ENCODE data around the gene FNDC3B.

FNDC3B gene

DNA sequence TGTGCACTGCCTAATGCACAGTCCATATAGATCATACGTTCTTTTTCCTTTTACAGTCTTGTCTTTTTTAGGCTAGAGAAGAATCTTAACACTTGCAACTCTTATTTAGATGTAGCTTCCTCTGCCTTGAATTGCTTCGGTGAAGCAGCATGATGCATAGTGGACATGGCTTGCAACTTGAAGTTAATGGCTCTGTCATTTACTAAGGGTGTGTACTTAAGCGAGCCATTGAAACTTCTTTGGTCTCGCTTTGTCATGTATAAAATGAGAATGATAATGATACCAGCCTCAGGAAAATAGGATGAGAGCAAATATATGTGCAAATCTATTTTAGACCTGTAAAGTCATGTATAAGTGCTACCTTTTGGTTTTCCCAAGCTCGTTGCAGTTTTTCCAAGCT lies 261.5 kb downstream of the FNDC3B start:
- DNase-seq (ENCODE audit: low read depth, low spot score) = no peak
- H3K4me3 ChIP-seq (ENCODE audit: low read length) = no peak overlapping the region

DNA sequence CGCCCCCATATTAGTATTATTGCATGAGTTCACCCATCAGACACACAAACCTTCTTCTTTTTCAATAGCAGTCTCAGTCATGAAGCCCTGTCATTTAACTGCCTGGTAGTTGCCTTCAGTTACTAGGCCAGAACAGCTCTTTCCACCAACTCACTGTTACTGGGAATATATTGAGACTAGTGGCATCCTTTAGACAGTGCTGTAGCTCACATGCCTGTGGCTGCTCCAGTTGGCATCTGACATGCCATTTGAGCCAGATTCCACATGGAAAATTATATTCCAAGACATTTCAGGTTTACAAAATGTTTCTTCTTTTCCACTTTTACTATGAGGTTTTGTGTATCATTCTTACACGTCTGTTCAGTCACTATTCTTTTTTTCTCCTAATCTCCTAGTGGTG lies 262.8 kb downstream of the FNDC3B start:
- no peak for DNase-seq (ENCODE audit: low read depth, low spot score)
- H3K4me3 ChIP-seq (ENCODE audit: low read length) = no peak overlapping the region

GRCh38 chr3:172303181-172303580 lies 263.8 kb downstream of the FNDC3B start:
- DNase-seq (ENCODE audit: low read depth, low spot score) = no peak
- H3K4me3 ChIP-seq (ENCODE audit: low read length) = no peak overlapping the region

DNA sequence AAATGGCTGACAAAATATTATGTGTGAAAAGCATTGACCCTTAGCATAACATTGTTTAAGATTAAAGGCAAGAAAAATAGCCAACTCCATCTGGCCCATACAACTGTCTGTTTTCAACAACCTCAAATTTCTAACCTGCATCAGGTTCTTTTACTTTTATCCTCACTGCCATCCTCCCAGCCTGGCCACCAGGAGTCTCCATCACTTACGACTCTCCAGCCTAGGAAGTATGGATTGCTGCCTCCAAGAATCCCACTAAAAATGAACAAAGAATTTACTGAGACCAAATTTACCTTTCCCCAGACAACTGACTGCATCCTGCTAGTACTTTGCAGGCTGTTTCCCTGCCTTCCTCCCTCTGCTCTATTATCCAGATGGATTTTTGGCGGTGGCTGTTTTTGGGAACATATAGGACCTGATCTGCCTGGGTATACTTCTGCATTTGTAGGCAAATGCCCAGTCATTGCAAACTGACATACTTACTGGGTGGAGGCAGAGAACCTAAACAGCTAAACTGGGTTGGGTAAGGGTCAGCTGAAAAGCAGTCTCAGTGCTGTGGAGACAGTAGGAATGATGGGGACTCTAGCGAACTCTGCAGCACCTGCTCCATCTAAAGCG lies 264.7 kb downstream of the FNDC3B start:
- no peak for DNase-seq (ENCODE audit: low read depth, low spot score)
- H3K4me3 ChIP-seq (ENCODE audit: low read length) = no peak overlapping the region

- no peak overlapping the region for H3K4me3 ChIP-seq (ENCODE audit: low read length)
- DNase-seq (ENCODE audit: low read depth, low spot score) = no peak
Observed at GRCh38 chr3:172305552-172305951, 266.2 kb downstream of the FNDC3B start.

DNA sequence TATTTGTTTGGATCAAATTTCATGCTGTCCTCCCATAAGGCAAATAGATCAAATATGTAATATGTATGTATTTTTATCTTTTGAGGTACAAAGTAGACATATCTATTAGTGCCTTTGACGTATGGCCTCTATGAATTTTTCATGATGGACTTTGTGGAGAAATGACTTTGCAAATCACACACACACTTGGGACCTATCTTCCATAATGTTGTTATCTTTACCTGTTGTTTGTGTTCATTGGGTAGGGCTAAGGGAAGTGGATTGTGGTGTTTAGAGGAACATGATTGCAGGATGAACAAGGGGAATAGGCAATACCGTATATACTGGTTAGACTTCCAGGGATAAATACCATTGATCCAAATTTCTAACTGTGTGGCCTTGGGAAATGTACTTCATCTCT lies 266.6 kb downstream of the FNDC3B start:
- DNase-seq (ENCODE audit: low read depth, low spot score) = no peak
- no peak overlapping the region for H3K4me3 ChIP-seq (ENCODE audit: low read length)

- H3K4me3 ChIP-seq (ENCODE audit: low read length) = no peak overlapping the region
- no peak for DNase-seq (ENCODE audit: low read depth, low spot score)
Observed at GRCh38 chr3:172307141-172307560, 267.8 kb downstream of the FNDC3B start.

DNA sequence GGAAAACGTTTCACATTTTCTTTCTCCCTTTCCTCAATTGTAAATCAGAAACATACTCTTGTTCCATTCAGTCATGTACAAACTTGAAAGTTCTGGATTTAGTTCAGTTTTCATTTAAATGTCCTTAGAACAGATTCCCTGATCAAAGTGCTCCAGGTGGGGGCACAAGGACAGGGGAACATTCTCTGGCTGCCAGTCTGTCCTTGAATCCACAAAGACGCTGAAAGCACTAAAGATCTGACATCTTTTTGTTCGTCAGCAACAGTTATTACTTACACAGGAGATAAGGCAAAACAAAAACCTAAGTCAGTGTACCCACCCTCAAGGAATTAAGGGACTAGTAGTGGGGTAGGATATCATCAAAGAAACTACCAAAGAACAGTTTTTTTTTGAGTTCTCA lies 269.7 kb downstream of the FNDC3B start:
- H3K4me3 ChIP-seq (ENCODE audit: low read length) = no peak overlapping the region
- no peak for DNase-seq (ENCODE audit: low read depth, low spot score)

DNA sequence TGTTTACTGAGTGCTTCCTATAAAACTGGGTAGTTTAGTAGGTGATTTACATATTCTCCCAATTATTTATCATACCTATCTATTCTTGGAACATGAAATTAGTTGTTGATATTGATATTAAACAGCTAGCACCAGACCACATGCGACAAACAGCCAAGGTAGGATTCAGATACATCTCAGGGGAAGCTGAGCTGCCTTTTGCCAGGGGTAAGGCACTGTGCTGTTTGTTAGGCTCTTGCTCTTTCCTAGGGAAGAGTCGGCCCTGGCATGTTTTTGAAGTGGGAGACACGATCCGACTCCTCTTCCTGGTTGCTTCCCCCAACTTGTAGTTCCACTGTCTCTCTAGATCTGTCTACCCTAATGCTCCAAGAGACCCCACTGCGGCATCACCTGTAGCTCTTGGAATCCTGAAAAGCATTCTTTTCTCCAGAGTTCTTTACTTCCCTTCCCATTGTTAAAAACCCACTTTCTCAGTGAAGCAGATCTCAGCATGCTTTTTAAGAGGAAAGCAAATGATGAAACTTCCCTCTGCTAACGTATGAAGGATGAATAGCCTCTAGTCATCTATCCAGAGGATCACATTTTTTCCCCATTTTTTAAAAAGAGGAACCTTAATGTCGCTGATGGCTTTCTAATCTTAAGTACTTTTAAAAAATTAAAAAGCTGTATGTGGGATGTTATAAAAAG lies 270.5 kb downstream of the FNDC3B start:
- DNase-seq (ENCODE audit: low read depth, low spot score) = no peak
- H3K4me3 ChIP-seq (ENCODE audit: low read length) = no peak overlapping the region

GRCh38 chr3:172310428-172310760 lies 271.0 kb downstream of the FNDC3B start:
- DNase-seq (ENCODE audit: low read depth, low spot score) = no peak
- no peak overlapping the region for H3K4me3 ChIP-seq (ENCODE audit: low read length)

GRCh38 chr3:172311217-172311616 lies 271.8 kb downstream of the FNDC3B start:
- no peak for DNase-seq (ENCODE audit: low read depth, low spot score)
- no peak overlapping the region for H3K4me3 ChIP-seq (ENCODE audit: low read length)

DNA sequence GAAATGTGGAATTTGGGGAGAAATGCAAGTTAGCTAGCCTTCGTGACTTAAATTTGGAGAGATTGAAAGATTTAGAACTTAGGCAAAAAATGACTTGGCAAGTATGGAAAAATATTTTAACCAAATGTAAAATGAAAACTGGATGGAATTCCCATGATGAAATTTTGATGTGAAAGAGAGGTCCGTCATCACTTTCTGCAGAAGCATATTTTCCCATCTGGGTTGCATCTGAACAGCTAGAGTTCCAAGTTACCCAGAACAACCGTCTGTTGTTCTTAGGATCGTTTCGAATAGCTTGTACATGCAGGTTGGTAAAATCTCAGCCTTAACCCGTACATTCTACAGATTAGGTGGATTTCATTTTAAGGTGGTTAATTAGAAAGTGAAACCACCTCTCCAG lies 272.6 kb downstream of the FNDC3B start:
- no peak overlapping the region for H3K4me3 ChIP-seq (ENCODE audit: low read length)
- no peak for DNase-seq (ENCODE audit: low read depth, low spot score)

DNA sequence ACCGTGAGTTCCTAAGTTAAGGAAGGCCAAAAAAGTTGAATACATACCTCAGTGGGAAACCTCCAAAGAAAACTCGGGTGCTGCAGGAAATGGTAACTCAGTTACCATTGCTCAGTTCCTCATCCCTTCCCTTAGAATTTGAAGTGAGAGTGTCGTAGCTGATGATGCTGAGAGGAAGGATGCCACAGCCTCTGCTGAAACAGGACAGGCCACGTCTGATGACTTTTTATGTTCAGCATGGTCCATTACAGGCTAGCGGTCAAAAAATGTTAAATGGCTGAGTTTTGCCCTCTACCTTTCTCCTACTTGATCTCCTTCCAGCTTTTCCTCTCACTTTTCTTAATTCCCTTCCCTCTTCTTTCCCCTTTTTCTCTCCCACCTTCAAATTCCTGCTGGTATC lies 273.3 kb downstream of the FNDC3B start:
- DNase-seq (ENCODE audit: low read depth, low spot score) = no peak
- no peak overlapping the region for H3K4me3 ChIP-seq (ENCODE audit: low read length)

- H3K4me3 ChIP-seq (ENCODE audit: low read length) = no peak overlapping the region
- DNase-seq (ENCODE audit: low read depth, low spot score) = no peak
Observed at GRCh38 chr3:172313671-172314070, 274.3 kb downstream of the FNDC3B start.

GRCh38 chr3:172314591-172315160 lies 275.3 kb downstream of the FNDC3B start:
- H3K4me3 ChIP-seq (ENCODE audit: low read length) = no peak overlapping the region

DNA sequence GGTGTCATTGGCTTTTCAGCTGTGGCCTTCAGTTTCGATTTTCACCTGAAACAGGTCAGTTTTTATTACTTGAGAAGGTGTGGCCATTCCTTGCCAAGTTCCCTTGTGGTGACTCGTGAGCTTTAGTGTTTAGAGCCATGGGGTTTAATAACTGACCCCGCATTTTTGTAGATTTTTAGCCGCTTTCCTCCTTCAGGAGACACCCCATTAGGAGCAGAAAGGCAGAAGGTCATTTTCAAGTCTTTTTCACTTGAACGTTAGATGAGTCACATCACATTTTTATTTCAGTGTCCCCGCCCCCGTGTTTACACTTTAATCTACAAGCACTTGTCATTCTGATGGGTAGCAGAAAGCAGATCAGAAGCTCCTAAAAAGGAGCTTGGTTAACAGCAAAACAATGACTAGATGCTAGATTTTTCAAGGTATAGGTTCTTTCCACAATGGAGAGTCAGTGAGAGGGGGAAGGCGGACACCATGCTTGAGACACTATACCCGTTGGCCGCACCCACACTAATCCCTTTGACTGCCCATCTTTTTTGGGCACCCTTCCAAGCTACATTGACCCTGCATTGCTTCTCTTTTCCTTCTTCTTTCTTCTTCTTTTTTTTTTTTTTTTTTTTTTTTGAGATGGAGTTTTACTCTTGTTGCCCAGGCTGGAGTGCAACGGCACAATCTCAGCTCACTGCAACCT lies 276.2 kb downstream of the FNDC3B start:
- no peak for DNase-seq (ENCODE audit: low read depth, low spot score)

More at GRCh38 chr3:172314591-172315160, 275.3 kb downstream of the FNDC3B start:
- DNase-seq (ENCODE audit: low read depth, low spot score) = no peak

DNA sequence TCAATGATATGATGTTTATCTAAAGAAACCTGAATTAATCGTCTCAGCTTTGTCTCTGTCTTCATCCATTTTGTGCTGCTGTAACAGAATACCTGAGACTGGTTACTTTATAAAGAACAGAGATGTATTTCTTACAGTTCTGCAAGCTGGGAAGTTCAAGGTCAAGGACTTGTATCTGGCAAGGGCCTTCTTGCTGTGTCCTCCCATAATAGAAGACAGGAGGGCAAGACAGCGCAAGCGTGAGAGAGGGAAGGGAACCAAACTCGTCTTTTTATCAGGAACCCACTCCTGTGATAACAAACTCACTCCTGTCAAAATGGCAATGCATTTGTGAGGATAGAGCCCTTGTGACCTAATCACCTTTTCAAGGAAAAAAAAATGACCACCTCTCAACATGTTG lies 277.4 kb downstream of the FNDC3B start:
- DNase-seq (ENCODE audit: low read depth, low spot score) = no peak
- H3K4me3 ChIP-seq (ENCODE audit: low read length) = no peak overlapping the region

More for the DNA sequence above, 276.2 kb downstream of the FNDC3B start:
- no peak overlapping the region for H3K4me3 ChIP-seq (ENCODE audit: low read length)

DNA sequence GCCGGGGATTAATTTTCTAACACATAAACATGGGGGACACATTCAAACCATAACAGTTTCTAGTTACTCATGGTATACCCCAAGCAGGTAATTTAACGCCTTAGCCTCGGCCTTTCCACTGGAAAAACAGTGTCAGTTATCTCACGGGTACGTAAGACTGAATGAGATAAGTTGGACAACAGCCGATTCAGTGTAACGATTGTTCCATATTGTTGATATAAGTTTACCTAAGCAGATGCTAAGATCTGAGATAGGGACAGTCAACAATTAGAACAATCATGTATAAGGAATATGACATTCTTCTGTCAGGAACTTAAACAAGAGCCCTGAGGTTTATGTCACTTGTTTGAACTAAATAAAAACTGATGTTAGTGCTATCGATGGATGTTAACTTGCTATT lies 278.1 kb downstream of the FNDC3B start:
- H3K4me3 ChIP-seq (ENCODE audit: low read length) = no peak overlapping the region
- no peak for DNase-seq (ENCODE audit: low read depth, low spot score)

DNA sequence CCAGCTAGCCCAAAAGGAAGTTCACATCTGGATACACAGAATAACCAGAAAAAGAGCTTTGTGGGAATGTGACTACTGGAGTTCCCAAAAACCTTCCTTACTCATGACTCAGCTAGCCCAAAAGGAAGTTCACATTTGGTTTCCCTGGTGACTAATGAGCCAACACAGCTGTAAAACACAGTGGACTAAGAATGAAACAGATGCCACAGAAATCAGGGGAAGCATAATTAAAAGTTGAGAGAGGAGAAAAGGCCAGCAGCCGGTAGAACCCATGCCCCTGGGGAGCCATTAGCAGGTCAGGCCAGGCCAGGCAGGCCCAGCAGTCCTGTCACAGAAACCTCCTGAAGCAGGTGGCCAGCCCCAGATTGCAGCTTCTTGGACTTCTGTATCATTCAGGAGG lies 278.6 kb downstream of the FNDC3B start:
- H3K4me3 ChIP-seq (ENCODE audit: low read length) = no peak overlapping the region
- no peak for DNase-seq (ENCODE audit: low read depth, low spot score)

- no peak for DNase-seq (ENCODE audit: low read depth, low spot score)
- no peak overlapping the region for H3K4me3 ChIP-seq (ENCODE audit: low read length)
Observed at GRCh38 chr3:172319595-172319994, 280.2 kb downstream of the FNDC3B start.
